ENCODE measurements around the gene CCDC116. TPM values are rescaled to one million over a fixed set of nuclear protein-coding genes. Genes with fewer than 3 reads are reported as not detected.
"Not testable (repeated sequence)": the region's sequence is repeated elsewhere in the genome, so short reads cannot be mapped to it uniquely, and the experiment has no call there.

Gene CCDC116
- total RNA-seq, 1 donor from 2014 or later = not detected

- Histone ChIP-seq H3K27me3 (no peaks in the 10 kb centered on the region), H3K36me3 (no peaks in the 10 kb centered on the region), H3K4me1 (peaks cover 17% of the 10 kb centered on the region), H3K4me3 (no peak overlapping the region), H3K9me3 (no peaks in the 10 kb centered on the region), H3K27ac (no peak overlapping the region)
- no peak for DNase-seq (ENCODE audit: extremely low spot score in 2 of 2)
- intact Hi-C loops (cut with DNase I) = no loop called here
- TF ChIP-seq CTCF (IDR thresholded peaks at IDR 0.05) (no peak), POLR2AphosphoS5 (IDR thresholded peaks at IDR 0.05; ENCODE audit: insufficient read depth in 1 of 2, low read depth in 1 of 2) (no peak), POLR2A (IDR thresholded peaks at IDR 0.05) (no peak)
Measured at GRCh38 chr22:21603973-21604372, 28.6 kb upstream of the CCDC116 start.

- Histone ChIP-seq H3K27me3 (no peaks in the 10 kb centered on the region), H3K27ac (no peak overlapping the region), H3K9me3 (no peaks in the 10 kb centered on the region), H3K4me3 (no peak overlapping the region), H3K36me3 (peaks cover 0 to 4% of the 10 kb centered on the region in 2 donors), H3K4me1 (peaks cover 10% of the 10 kb centered on the region)
- intact Hi-C loops (cut with DNase I) = no loop called here
- DNase-seq (ENCODE audit: extremely low spot score in 2 of 2) = no peak
- no peak for TF ChIP-seq POLR2A (IDR thresholded peaks at IDR 0.05)
- no peak for TF ChIP-seq POLR2AphosphoS5 (IDR thresholded peaks at IDR 0.05; ENCODE audit: insufficient read depth in 1 of 2, low read depth in 1 of 2)
Measured at GRCh38 chr22:21605887-21606564, 26.5 kb upstream of the CCDC116 start.

DNA sequence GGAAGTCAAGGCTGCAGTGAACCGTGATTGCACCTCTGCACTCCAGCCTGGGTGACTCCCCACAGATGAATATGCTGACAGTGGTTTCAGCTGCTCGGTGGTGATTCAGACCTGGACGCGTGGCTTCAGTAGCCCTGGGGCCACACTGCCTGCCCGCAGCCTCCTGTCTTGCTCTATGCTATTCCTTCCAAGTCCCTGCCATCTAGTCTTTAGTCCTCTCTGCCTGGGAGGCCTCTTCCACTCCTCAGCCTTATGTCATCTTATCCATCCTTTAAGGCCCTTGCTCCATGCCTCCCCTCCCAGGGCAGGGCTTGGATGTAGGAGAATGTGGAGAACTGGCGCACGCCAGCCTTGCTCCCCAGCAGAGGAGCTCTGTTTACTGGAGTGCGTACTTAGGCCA lies 25.8 kb upstream of the CCDC116 start:
- no peak for TF ChIP-seq POLR2AphosphoS5 (IDR thresholded peaks at IDR 0.05; ENCODE audit: insufficient read depth in 1 of 2, low read depth in 1 of 2)
- TF ChIP-seq CTCF (IDR thresholded peaks at IDR 0.05) = no peak
- no peak for TF ChIP-seq POLR2A (IDR thresholded peaks at IDR 0.05)
- Histone ChIP-seq H3K27me3 (no peaks in the 10 kb centered on the region), H3K36me3 (peaks cover 0 to 11% of the 10 kb centered on the region in 2 donors), H3K4me1 (peaks cover 10% of the 10 kb centered on the region), H3K27ac (no peak overlapping the region), H3K4me3 (no peak overlapping the region), H3K9me3 (no peaks in the 10 kb centered on the region)
- no peak for DNase-seq (ENCODE audit: extremely low spot score in 2 of 2)
- intact Hi-C loops (cut with DNase I) = no loop called here

- H3K36me3 ChIP-seq = peaks cover 0 to 30% of the 10 kb centered on the region in 2 donors
- H3K4me3 ChIP-seq; H3K4me1 ChIP-seq; intact Hi-C loops (cut with DNase I); H3K9me3 ChIP-seq; DNase-seq (ENCODE audit: extremely low spot score in 2 of 2); H3K27me3 ChIP-seq; H3K27ac ChIP-seq: not testable (repeated sequence)
Measured at GRCh38 chr22:21609556-21610157, 22.9 kb upstream of the CCDC116 start.

- Histone ChIP-seq H3K9me3 (no peaks in the 10 kb centered on the region), H3K36me3 (peaks cover 0 to 35% of the 10 kb centered on the region in 2 donors), H3K4me1 (no peaks in the 10 kb centered on the region), H3K4me3 (no peak overlapping the region), H3K27me3 (no peaks in the 10 kb centered on the region), H3K27ac (no peak overlapping the region)
- intact Hi-C loops (cut with DNase I) = no loop called here
- DNase-seq (ENCODE audit: extremely low spot score in 2 of 2) = no peak
- no peak for TF ChIP-seq POLR2AphosphoS5 (IDR thresholded peaks at IDR 0.05; ENCODE audit: insufficient read depth in 1 of 2, low read depth in 1 of 2)
- TF ChIP-seq CTCF (IDR thresholded peaks at IDR 0.05) = no peak
- TF ChIP-seq POLR2A (IDR thresholded peaks at IDR 0.05) = no peak
Measured at GRCh38 chr22:21611210-21611977, 21.2 kb upstream of the CCDC116 start.

Data from vagina (tissue), 2 donors.